Testis (tissue), 3 donors: ENCODE measurements around the gene MOB1A. TPM values are rescaled to one million over a fixed set of nuclear protein-coding genes. Genes with fewer than 3 reads are reported as not detected.
"Not testable (repeated sequence)": the region's sequence is repeated elsewhere in the genome, so short reads cannot be mapped to it uniquely, and the experiment has no call there.

Experiments
- DNase-seq: peaks from one replicate; pipeline ENCODE4 v3.0.0-alpha.2; 2019
- H3K27ac ChIP-seq, 2 donors: fragments of 200-600 bp; sonication (generic); one replicate each; pipeline ENCODE4 v1.5.1; 2019
- H3K27me3 ChIP-seq: fragments of 200-600 bp; sonication (generic); one replicate; pipeline ENCODE4 v1.5.1; 2019
- H3K36me3 ChIP-seq: fragments of 200-600 bp; sonication (generic); one replicate; pipeline ENCODE4 v1.5.1; 2017; ENCODE audit warnings: low read depth; ENCODE audit errors: missing control alignments
- H3K4me1 ChIP-seq: fragments of 200-600 bp; sonication (generic); one replicate; pipeline ENCODE4 v1.5.1; 2019
- H3K4me3 ChIP-seq, 2 donors: fragments of 200-600 bp; sonication (generic); one replicate each; pipeline ENCODE4 v1.5.1; 2017 to 2019
- H3K9me3 ChIP-seq: fragments of 200-600 bp; sonication (generic); one replicate; pipeline ENCODE4 v1.5.1; 2017
- POLR2A ChIP-seq: fragments of 450-650 bp; IDR thresholded peaks from one replicate; pipeline ENCODE4 v1.6.1; 2017; ENCODE audit warnings: antibody characterized with exemption, mild to moderate bottlenecking, moderate library complexity
- WGBS, 2 donors: methylation state at CpG; one replicate each; pipeline ENCODE4 v1.1.5; 2018; 5-methylcytosine and 5-hydroxymethylcytosine counted together
- intact Hi-C: fragments of 100-400 bp; cut with DNase I; formaldehyde crosslinking; loops from one replicate; pipeline ENCODE4 v1.15.1; 2023; ENCODE audit warnings: low total_unique reads
- polyA plus RNA-seq: library from polyadenylated mRNA; stranded (reverse); fragments of 350-450 nt; fragmentation: Illumina TruSeq; extraction: RNeasy Lipid Tissue Mini Kit (QIAGEN cat#74804); gene quantifications from one replicate; pipeline ENCODE4 v1.2.3, GENCODE V29; 2014; ENCODE audit warnings: low read depth, low replicate concordance; ENCODE audit not compliant: insufficient read depth
- total RNA-seq, 2 donors: library from RNA; depleted of rRNA; stranded (reverse); fragments of >200 nt; gene quantifications; one replicate each; pipeline ENCODE4 v1.2.3, GENCODE V29; 2016
- TF ChIP-seq, protein P1 (sequence below), 3 experiments: fragments of 450-650 bp in 2 of 3; fragments of 200-600 bp in 1 of 3; sonication (generic) in 1 of 3; IDR thresholded peaks; one replicate each; pipeline ENCODE4 v1.5.1; 2016 to 2019; ENCODE audit warnings: antibody characterized with exemption in 3 of 3, mild to moderate bottlenecking in 2 of 3, moderate library complexity in 1 of 3

MOB1A gene
- total and polyA plus RNA-seq, 3 donors from 2014 or later, result 66.0 to 73.9 (median 66.4) TPM

GRCh38 chr2:74194799-74195198, 16.1 kb upstream of the MOB1A start:
- Histone ChIP-seq H3K4me1 (peaks cover 5% of the 10 kb centered on the region), H3K36me3 (no peaks in the 10 kb centered on the region), H3K9me3 (no peaks in the 10 kb centered on the region), H3K4me3 (no peak overlapping the region), H3K27me3 (no peaks in the 10 kb centered on the region), H3K27ac (no peak overlapping the region)
- no peak for TF ChIP-seq POLR2A
- TF ChIP-seq, protein P1, sequence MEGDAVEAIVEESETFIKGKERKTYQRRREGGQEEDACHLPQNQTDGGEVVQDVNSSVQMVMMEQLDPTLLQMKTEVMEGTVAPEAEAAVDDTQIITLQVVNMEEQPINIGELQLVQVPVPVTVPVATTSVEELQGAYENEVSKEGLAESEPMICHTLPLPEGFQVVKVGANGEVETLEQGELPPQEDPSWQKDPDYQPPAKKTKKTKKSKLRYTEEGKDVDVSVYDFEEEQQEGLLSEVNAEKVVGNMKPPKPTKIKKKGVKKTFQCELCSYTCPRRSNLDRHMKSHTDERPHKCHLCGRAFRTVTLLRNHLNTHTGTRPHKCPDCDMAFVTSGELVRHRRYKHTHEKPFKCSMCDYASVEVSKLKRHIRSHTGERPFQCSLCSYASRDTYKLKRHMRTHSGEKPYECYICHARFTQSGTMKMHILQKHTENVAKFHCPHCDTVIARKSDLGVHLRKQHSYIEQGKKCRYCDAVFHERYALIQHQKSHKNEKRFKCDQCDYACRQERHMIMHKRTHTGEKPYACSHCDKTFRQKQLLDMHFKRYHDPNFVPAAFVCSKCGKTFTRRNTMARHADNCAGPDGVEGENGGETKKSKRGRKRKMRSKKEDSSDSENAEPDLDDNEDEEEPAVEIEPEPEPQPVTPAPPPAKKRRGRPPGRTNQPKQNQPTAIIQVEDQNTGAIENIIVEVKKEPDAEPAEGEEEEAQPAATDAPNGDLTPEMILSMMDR (IDR thresholded peaks at IDR 0.05), result no peak
- intact Hi-C loops, result no loop called here
- DNase-seq, result no peak
- WGBS, 2 donors, result 79 to 82% methylated on average over 1 of the region's 1 CpG

DNA sequence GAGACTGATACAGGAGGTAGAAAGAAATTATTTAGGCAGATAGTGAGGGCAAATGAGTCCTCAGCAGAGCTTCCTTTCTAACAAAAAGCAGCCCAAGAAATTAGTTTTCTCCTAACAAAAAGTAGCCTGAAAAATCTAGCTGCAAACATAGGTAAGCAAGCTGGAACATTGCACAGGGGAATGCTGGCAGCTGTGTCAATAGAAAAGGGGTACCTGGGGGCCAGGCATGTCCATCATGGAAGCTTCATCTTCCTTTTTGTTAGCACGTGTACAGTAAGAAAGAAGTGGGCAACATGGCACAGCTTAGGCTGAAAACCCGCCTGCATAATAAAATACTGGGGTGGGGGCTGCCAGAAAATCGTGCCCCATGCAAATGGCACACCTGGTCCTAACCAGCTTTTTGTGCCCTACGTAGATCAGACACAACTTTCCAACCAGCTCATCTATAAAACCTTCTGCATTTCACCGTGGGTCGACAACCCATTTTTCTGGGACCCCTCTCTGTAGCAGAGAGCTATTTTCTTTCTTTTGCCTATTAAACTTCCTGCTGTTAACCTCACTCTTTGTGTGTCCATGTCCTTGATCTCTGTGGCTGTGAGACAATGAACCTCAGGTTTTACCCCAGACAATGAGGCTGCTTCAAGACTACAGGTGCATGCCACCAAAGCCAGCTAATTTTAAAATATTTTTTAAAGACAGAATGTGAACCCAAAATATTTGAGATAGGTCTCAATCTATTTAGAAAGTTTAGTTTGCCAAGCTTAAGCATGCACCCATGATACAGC, 13.1 kb upstream of the MOB1A start:
- H3K36me3 ChIP-seq, result no peaks in the 10 kb centered on the region
- no peak overlapping the region for H3K27ac ChIP-seq
- peaks cover 3% of the 10 kb centered on the region for H3K4me1 ChIP-seq
- no peak for TF ChIP-seq POLR2A
- TF ChIP-seq, protein P1 (IDR thresholded peaks at IDR 0.05), result no peak
- no peaks in the 10 kb centered on the region for H3K27me3 ChIP-seq
- intact Hi-C loops, result no loop called here
- H3K4me3 ChIP-seq, result no peak overlapping the region
- no peaks in the 10 kb centered on the region for H3K9me3 ChIP-seq
- 85% methylated on average over 6 of the region's 6 CpGs for WGBS, 2 donors
- DNase-seq, result no peak

GRCh38 chr2:74188696-74189095, 10.0 kb upstream of the MOB1A start:
- Histone ChIP-seq H3K9me3 (no peaks in the 10 kb centered on the region), H3K27me3 (no peaks in the 10 kb centered on the region), H3K27ac (no peak overlapping the region), H3K36me3 (no peaks in the 10 kb centered on the region), H3K4me3 (no peak overlapping the region), H3K4me1 (peaks cover 3% of the 10 kb centered on the region)
- 87 to 88% methylated on average over 3 of the region's 3 CpGs for WGBS, 2 donors
- intact Hi-C loops, result no loop called here
- TF ChIP-seq, protein P1 (IDR thresholded peaks at IDR 0.05), result no peak
- no peak for TF ChIP-seq POLR2A
- DNase-seq, result no peak

- Histone ChIP-seq H3K27ac (no peak overlapping the region), H3K36me3 (no peaks in the 10 kb centered on the region), H3K4me3 (no peak overlapping the region), H3K27me3 (no peaks in the 10 kb centered on the region), H3K9me3 (no peaks in the 10 kb centered on the region), H3K4me1 (peaks cover 3% of the 10 kb centered on the region)
- no peak for DNase-seq
- intact Hi-C loops, result no loop called here
- 86 to 93% methylated on average over 4 to 6 of the region's 6 CpGs for WGBS, 2 donors
- TF ChIP-seq POLR2A, result no peak
- TF ChIP-seq, protein P1 (IDR thresholded peaks at IDR 0.05), result no peak
These were observed 9.4 kb upstream of the MOB1A start for GRCh38 chr2:74188018-74188601.

GRCh38 chr2:74186706-74187105, 8.0 kb upstream of the MOB1A start:
- H3K9me3 ChIP-seq, DNase-seq, H3K4me3 ChIP-seq, H3K36me3 ChIP-seq, H3K27ac ChIP-seq, intact Hi-C loops, H3K27me3 ChIP-seq, H3K4me1 ChIP-seq: not testable (repeated sequence)
- WGBS, 2 donors, result 93 to 96% methylated on average over 15 of the region's 15 CpGs
